ENCODE data around the gene AMFR.

- no peak for TF ChIP-seq EZH2 (IDR thresholded peaks at IDR 0.05; ENCODE audit: borderline replicate concordance, low read length)
- TF ChIP-seq CTCF (conservative IDR thresholded peaks at IDR 0.05 in 1 of 2, IDR thresholded peaks at IDR 0.05 in 1 of 2; ENCODE audit: extremely low read depth in 1 of 2, insufficient read depth in 1 of 2, low read depth in 1 of 2, low read length in 2 of 2): no peak
Measured at GRCh38 chr16:56363781-56364565, 61.4 kb downstream of the AMFR start.
